Esophagus squamous epithelium (tissue), 4 donors: ENCODE data around the gene FURIN.

Source experiments
- POLR2A ChIP-seq, 4 donors: fragments of 450-650 bp; IDR thresholded peaks; one replicate each; pipeline ENCODE4 v1.6.1; 2017; ENCODE audit warnings: antibody characterized with exemption in 4 of 4, mild to moderate bottlenecking in 4 of 4, moderate library complexity in 3 of 4
- TF ChIP-seq, protein P1 (sequence below), 6 experiments: fragments of 450-650 bp in 4 of 6; fragments of 200-600 bp in 2 of 6; sonication (generic) in 2 of 6; IDR thresholded peaks; one replicate each; pipeline ENCODE4 v1.5.1; 2016 to 2019; ENCODE audit warnings: antibody characterized with exemption in 6 of 6, mild to moderate bottlenecking in 4 of 6, moderate library complexity in 4 of 6

DNA sequence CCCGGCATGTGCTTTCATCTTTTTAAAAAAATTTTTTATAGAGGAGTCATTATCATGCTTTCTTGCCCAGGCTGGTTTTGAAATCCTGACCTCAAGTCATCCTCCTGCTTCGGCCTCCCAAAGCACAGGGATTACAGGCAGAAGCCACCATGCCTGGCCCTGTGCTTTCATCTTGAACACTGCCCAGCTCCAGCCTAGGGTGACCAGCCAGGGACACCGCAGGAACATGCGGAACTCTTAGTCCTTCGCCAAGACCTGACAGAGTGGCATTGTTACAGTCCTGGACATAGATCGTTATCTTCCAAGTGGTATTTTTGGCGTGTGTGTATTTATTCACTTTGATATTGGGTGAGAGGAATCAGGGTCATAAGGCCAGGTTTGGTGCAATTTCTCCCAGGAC lies 7.9 kb upstream of the FURIN start:
- TF ChIP-seq, protein P1, sequence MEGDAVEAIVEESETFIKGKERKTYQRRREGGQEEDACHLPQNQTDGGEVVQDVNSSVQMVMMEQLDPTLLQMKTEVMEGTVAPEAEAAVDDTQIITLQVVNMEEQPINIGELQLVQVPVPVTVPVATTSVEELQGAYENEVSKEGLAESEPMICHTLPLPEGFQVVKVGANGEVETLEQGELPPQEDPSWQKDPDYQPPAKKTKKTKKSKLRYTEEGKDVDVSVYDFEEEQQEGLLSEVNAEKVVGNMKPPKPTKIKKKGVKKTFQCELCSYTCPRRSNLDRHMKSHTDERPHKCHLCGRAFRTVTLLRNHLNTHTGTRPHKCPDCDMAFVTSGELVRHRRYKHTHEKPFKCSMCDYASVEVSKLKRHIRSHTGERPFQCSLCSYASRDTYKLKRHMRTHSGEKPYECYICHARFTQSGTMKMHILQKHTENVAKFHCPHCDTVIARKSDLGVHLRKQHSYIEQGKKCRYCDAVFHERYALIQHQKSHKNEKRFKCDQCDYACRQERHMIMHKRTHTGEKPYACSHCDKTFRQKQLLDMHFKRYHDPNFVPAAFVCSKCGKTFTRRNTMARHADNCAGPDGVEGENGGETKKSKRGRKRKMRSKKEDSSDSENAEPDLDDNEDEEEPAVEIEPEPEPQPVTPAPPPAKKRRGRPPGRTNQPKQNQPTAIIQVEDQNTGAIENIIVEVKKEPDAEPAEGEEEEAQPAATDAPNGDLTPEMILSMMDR (IDR thresholded peaks at IDR 0.05) = no peak
- no peak for TF ChIP-seq POLR2A (IDR thresholded peaks at IDR 0.05)
